ENCODE data around the gene DEPDC7. TPM values are rescaled to one million over a fixed set of nuclear protein-coding genes. Genes with fewer than 3 reads are reported as not detected.

Gene DEPDC7
- total RNA-seq, 1 experiment from 2014 or later, result 7.5 TPM

DNA sequence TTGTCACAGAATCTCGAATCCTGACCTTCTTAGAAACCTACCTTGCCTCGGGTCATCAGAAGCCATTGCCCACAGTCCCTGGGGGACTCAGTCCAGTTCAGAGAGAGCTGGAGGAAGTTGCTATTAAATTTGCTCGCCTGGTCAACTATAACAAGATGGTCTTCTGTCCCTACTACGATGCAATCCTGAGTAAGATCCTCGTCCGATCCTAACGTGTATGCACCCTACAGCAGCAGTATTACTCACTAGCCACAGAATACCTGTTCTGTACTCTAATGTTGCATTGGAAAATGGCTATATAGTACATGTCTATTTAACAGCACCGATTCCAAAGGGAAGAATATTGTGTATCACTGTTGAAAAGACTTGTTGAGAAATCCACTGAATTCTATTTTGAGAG lies 56.8 kb downstream of the DEPDC7 start:
- DNase-seq (ENCODE audit: low read depth, low spot score), result no peak
- no peak for TF ChIP-seq SIN3A (IDR thresholded peaks at IDR 0.05; ENCODE audit: borderline replicate concordance, insufficient read depth, low read depth, low read length)
- TF ChIP-seq REST (IDR thresholded peaks at IDR 0.05; ENCODE audit: insufficient read depth in 1 of 2, low read depth in 2 of 2, low read length in 1 of 2), result no peak
- TF ChIP-seq CTCF (IDR thresholded peaks at IDR 0.05), result no peak
- no peak for TF ChIP-seq TCF7L2 (IDR thresholded peaks at IDR 0.05; ENCODE audit: low read depth, low read length)
- TF ChIP-seq POLR2AphosphoS5 (IDR thresholded peaks at IDR 0.05; ENCODE audit: low read depth, low read length), result no peak
- H3K27me3 ChIP-seq (ENCODE audit: control insufficient read depth, insufficient read depth, low read length), result no peaks in the 10 kb centered on the region
- H3K4me1 ChIP-seq (ENCODE audit: control insufficient read depth, insufficient read depth, low read length), result no peaks in the 10 kb centered on the region
- ChIA-PET CTCF (no interaction called here), POLR2A (no interaction called here)
- H3K4me3 ChIP-seq (ENCODE audit: low read depth in 2 of 2, low read length in 2 of 2), result no peak overlapping the region
- no TSS peak for BruUV-seq (replicated peaks)
- in situ Hi-C loops (cut with HindIII; ENCODE audit: low pct_unique_long_range_greater_than_20kb, low sequenced_read_pairs), result no loop called here
- H3K9me3 ChIP-seq (ENCODE audit: control insufficient read depth, insufficient read depth, low read depth, low read length), result no peaks in the 10 kb centered on the region
- intact Hi-C loops (cut with micrococcal nuclease; ENCODE audit: unreplicated experiment), result no loop called here
- ATAC-seq, result no peak
- peaks cover 4% of the 10 kb centered on the region for H3K36me3 ChIP-seq (ENCODE audit: control insufficient read depth, insufficient read depth, low read length)
- no peak overlapping the region for H3K27ac ChIP-seq (ENCODE audit: low read length)

Other genes starting within 250 kb of the DEPDC7 start
- gene CCDC73, start 221.2 kb upstream of the DEPDC7 start, total RNA-seq (2021; ENCODE audit: unreplicated experiment), result not detected
- 0.87 TPM for gene PRRG4, start 186.0 kb upstream of the DEPDC7 start, total RNA-seq (2021; ENCODE audit: unreplicated experiment)
- 48.2 TPM for gene QSER1, start 123.1 kb upstream of the DEPDC7 start, total RNA-seq (2021; ENCODE audit: unreplicated experiment)
- 23.9 TPM for gene TCP11L1, start 23.7 kb downstream of the DEPDC7 start, total RNA-seq (2021; ENCODE audit: unreplicated experiment)
- gene CSTF3, start 145.6 kb downstream of the DEPDC7 start, total RNA-seq (2021; ENCODE audit: unreplicated experiment), result 29.8 TPM
- gene HIPK3, start 241.5 kb downstream of the DEPDC7 start, total RNA-seq (2021; ENCODE audit: unreplicated experiment), result 72.2 TPM

Data from Panc1 (cell line).